ENCODE measurements around the gene TMEM131L. TPM values are rescaled to one million over a fixed set of nuclear protein-coding genes. Genes with fewer than 3 reads are reported as not detected.
"Not testable (repeated sequence)": the region's sequence is repeated elsewhere in the genome, so short reads cannot be mapped to it uniquely, and the experiment has no call there.

The TMEM131L gene
- polyA plus RNA-seq, 4 donors, result 0.22 to 9.1 (median 1.9) TPM

- H3K4me1 ChIP-seq (ENCODE audit: control insufficient read depth in 3 of 3, insufficient read depth in 2 of 3, low read depth in 1 of 3, low read length in 2 of 3), result peaks cover 0 to 6% (median 0%) of the 10 kb centered on the region in 3 donors
- peaks cover 0 to 15% of the 10 kb centered on the region in 2 donors for H3K9me3 ChIP-seq (ENCODE audit: control insufficient read depth in 2 of 2, insufficient read depth in 1 of 2, low read depth in 1 of 2, low read length in 1 of 2)
- 76 to 90% (median 89%) methylated on average over 1 of the region's 1 CpG for WGBS, 3 donors
- no peak overlapping the region for H3K27ac ChIP-seq (ENCODE audit: low read depth in 1 of 3, low read length in 2 of 3)
- FAIRE-seq (no peak), DNase-seq (no peak)
- no peaks in the 10 kb centered on the region for H3K27me3 ChIP-seq (ENCODE audit: control insufficient read depth in 3 of 3, insufficient read depth in 3 of 3, low read length in 3 of 3)
- H3K4me3 ChIP-seq (ENCODE audit: low read depth in 1 of 3, low read length in 3 of 3), result no peak overlapping the region
- no peaks in the 10 kb centered on the region for H3K36me3 ChIP-seq (ENCODE audit: control insufficient read depth in 3 of 3, insufficient read depth in 2 of 3, low read depth in 1 of 3, low read length in 3 of 3)
Observed at GRCh38 chr4:153663667-153664066, 197.5 kb downstream of the TMEM131L start.

GRCh38 chr4:153666505-153666904, 200.3 kb downstream of the TMEM131L start:
- H3K27me3 ChIP-seq (ENCODE audit: control insufficient read depth in 3 of 3, insufficient read depth in 3 of 3, low read length in 3 of 3); H3K27ac ChIP-seq (ENCODE audit: low read depth in 1 of 3, low read length in 2 of 3); H3K36me3 ChIP-seq (ENCODE audit: control insufficient read depth in 3 of 3, insufficient read depth in 2 of 3, low read depth in 1 of 3, low read length in 3 of 3); H3K4me3 ChIP-seq (ENCODE audit: low read depth in 1 of 3, low read length in 3 of 3); FAIRE-seq; DNase-seq; H3K4me1 ChIP-seq (ENCODE audit: control insufficient read depth in 3 of 3, insufficient read depth in 2 of 3, low read depth in 1 of 3, low read length in 2 of 3): not testable (repeated sequence)
- H3K9me3 ChIP-seq (ENCODE audit: control insufficient read depth in 2 of 2, insufficient read depth in 1 of 2, low read depth in 1 of 2, low read length in 1 of 2), result peaks cover 0 to 15% of the 10 kb centered on the region in 2 donors
- WGBS, 3 donors, result 0 to 31% (median 10%) methylated on average over 1 of the region's 1 CpG

- Histone ChIP-seq H3K27ac (ENCODE audit: low read depth in 1 of 3, low read length in 2 of 3) (no peak overlapping the region), H3K4me3 (ENCODE audit: low read depth in 1 of 3, low read length in 3 of 3) (no peak overlapping the region), H3K36me3 (ENCODE audit: control insufficient read depth in 3 of 3, insufficient read depth in 2 of 3, low read depth in 1 of 3, low read length in 3 of 3) (no peaks in the 10 kb centered on the region), H3K9me3 (ENCODE audit: control insufficient read depth in 2 of 2, insufficient read depth in 1 of 2, low read depth in 1 of 2, low read length in 1 of 2) (peaks cover 0 to 11% of the 10 kb centered on the region in 2 donors), H3K4me1 (ENCODE audit: control insufficient read depth in 3 of 3, insufficient read depth in 2 of 3, low read depth in 1 of 3, low read length in 2 of 3) (peaks cover 0 to 6% (median 0%) of the 10 kb centered on the region in 3 donors), H3K27me3 (ENCODE audit: control insufficient read depth in 3 of 3, insufficient read depth in 3 of 3, low read length in 3 of 3) (no peaks in the 10 kb centered on the region)
- WGBS, 3 donors, result 74 to 83% (median 80%) methylated on average over 2 of the region's 2 CpGs
- FAIRE-seq (no peak), DNase-seq (no peak)
Observed at GRCh38 chr4:153668647-153669046, 202.5 kb downstream of the TMEM131L start.

- peaks cover 0 to 6% (median 0%) of the 10 kb centered on the region in 3 donors for H3K4me1 ChIP-seq (ENCODE audit: control insufficient read depth in 3 of 3, insufficient read depth in 2 of 3, low read depth in 1 of 3, low read length in 2 of 3)
- no peak for DNase-seq
- H3K9me3 ChIP-seq (ENCODE audit: control insufficient read depth in 2 of 2, insufficient read depth in 1 of 2, low read depth in 1 of 2, low read length in 1 of 2), result peaks cover 0 to 11% of the 10 kb centered on the region in 2 donors
- no peak overlapping the region for H3K4me3 ChIP-seq (ENCODE audit: low read depth in 1 of 3, low read length in 3 of 3)
- no peak overlapping the region for H3K27ac ChIP-seq (ENCODE audit: low read depth in 1 of 3, low read length in 2 of 3)
- H3K36me3 ChIP-seq (ENCODE audit: control insufficient read depth in 3 of 3, insufficient read depth in 2 of 3, low read depth in 1 of 3, low read length in 3 of 3), result no peaks in the 10 kb centered on the region
- no peak for FAIRE-seq
- 50 to 83% (median 53%) methylated on average over 3 of the region's 3 CpGs for WGBS, 3 donors
- H3K27me3 ChIP-seq (ENCODE audit: control insufficient read depth in 3 of 3, insufficient read depth in 3 of 3, low read length in 3 of 3), result no peaks in the 10 kb centered on the region
Observed at GRCh38 chr4:153669838-153670237, 203.7 kb downstream of the TMEM131L start.

GRCh38 chr4:153676486-153676885, 210.3 kb downstream of the TMEM131L start:
- peaks cover 0 to 5% (median 2%) of the 10 kb centered on the region in 3 donors for H3K27me3 ChIP-seq (ENCODE audit: control insufficient read depth in 3 of 3, insufficient read depth in 3 of 3, low read length in 3 of 3)
- no peaks in the 10 kb centered on the region for H3K4me1 ChIP-seq (ENCODE audit: control insufficient read depth in 3 of 3, insufficient read depth in 2 of 3, low read depth in 1 of 3, low read length in 2 of 3)
- no peak overlapping the region for H3K27ac ChIP-seq (ENCODE audit: low read depth in 1 of 3, low read length in 2 of 3)
- FAIRE-seq (no peak), DNase-seq (no peak)
- peaks cover 0 to 16% of the 10 kb centered on the region in 2 donors for H3K9me3 ChIP-seq (ENCODE audit: control insufficient read depth in 2 of 2, insufficient read depth in 1 of 2, low read depth in 1 of 2, low read length in 1 of 2)
- WGBS, 3 donors, result 82 to 90% (median 86%) methylated on average over 5 of the region's 5 CpGs
- no peak overlapping the region for H3K4me3 ChIP-seq (ENCODE audit: low read depth in 1 of 3, low read length in 3 of 3)
- no peaks in the 10 kb centered on the region for H3K36me3 ChIP-seq (ENCODE audit: control insufficient read depth in 3 of 3, insufficient read depth in 2 of 3, low read depth in 1 of 3, low read length in 3 of 3)

GRCh38 chr4:153676984-153677383, 210.8 kb downstream of the TMEM131L start:
- peaks cover 0 to 16% of the 10 kb centered on the region in 2 donors for H3K9me3 ChIP-seq (ENCODE audit: control insufficient read depth in 2 of 2, insufficient read depth in 1 of 2, low read depth in 1 of 2, low read length in 1 of 2)
- H3K27ac ChIP-seq (ENCODE audit: low read depth in 1 of 3, low read length in 2 of 3), result no peak overlapping the region
- 57 to 86% (median 82%) methylated on average over 1 of the region's 1 CpG for WGBS, 3 donors
- peaks cover 0 to 5% (median 2%) of the 10 kb centered on the region in 3 donors for H3K27me3 ChIP-seq (ENCODE audit: control insufficient read depth in 3 of 3, insufficient read depth in 3 of 3, low read length in 3 of 3)
- no peak overlapping the region for H3K4me3 ChIP-seq (ENCODE audit: low read depth in 1 of 3, low read length in 3 of 3)
- FAIRE-seq (no peak), DNase-seq (no peak)
- H3K36me3 ChIP-seq (ENCODE audit: control insufficient read depth in 3 of 3, insufficient read depth in 2 of 3, low read depth in 1 of 3, low read length in 3 of 3), result no peaks in the 10 kb centered on the region
- H3K4me1 ChIP-seq (ENCODE audit: control insufficient read depth in 3 of 3, insufficient read depth in 2 of 3, low read depth in 1 of 3, low read length in 2 of 3), result no peaks in the 10 kb centered on the region

- peaks cover 0 to 9% (median 2%) of the 10 kb centered on the region in 3 donors for H3K27me3 ChIP-seq (ENCODE audit: control insufficient read depth in 3 of 3, insufficient read depth in 3 of 3, low read length in 3 of 3)
- H3K4me1 ChIP-seq (ENCODE audit: control insufficient read depth in 3 of 3, insufficient read depth in 2 of 3, low read depth in 1 of 3, low read length in 2 of 3), result peaks cover 0 to 5% (median 0%) of the 10 kb centered on the region in 3 donors
- FAIRE-seq, result no peak
Observed at GRCh38 chr4:153679486-153679885, 213.3 kb downstream of the TMEM131L start.

GRCh38 chr4:153683763-153684181, 217.6 kb downstream of the TMEM131L start:
- H3K9me3 ChIP-seq (ENCODE audit: control insufficient read depth in 2 of 2, insufficient read depth in 1 of 2, low read depth in 1 of 2, low read length in 1 of 2), result peaks cover 0 to 20% of the 10 kb centered on the region in 2 donors
- H3K4me1 ChIP-seq (ENCODE audit: control insufficient read depth in 3 of 3, insufficient read depth in 2 of 3, low read depth in 1 of 3, low read length in 2 of 3), result peaks cover 0 to 5% (median 0%) of the 10 kb centered on the region in 3 donors
- peak overlapping the region in 2 of 3 donors; percentile 68 to 71 for H3K4me3 ChIP-seq (ENCODE audit: low read depth in 1 of 3, low read length in 3 of 3)
- H3K27ac ChIP-seq (ENCODE audit: low read depth in 1 of 3, low read length in 2 of 3), result peak overlapping the region in 1 of 3 donors; percentile 42
- DNase-seq, result no peak
- peaks cover 0 to 9% (median 2%) of the 10 kb centered on the region in 3 donors for H3K27me3 ChIP-seq (ENCODE audit: control insufficient read depth in 3 of 3, insufficient read depth in 3 of 3, low read length in 3 of 3)
- FAIRE-seq, result no peak
- WGBS, 3 donors, result 9 to 13% (median 11%) methylated on average over 21 to 27 of the region's 27 CpGs
- H3K36me3 ChIP-seq (ENCODE audit: control insufficient read depth in 3 of 3, insufficient read depth in 2 of 3, low read depth in 1 of 3, low read length in 3 of 3), result peaks cover 0 to 7% (median 0%) of the 10 kb centered on the region in 3 donors

More at GRCh38 chr4:153679486-153679885, 213.3 kb downstream of the TMEM131L start:
- 57 to 75% (median 66%) methylated on average over 6 of the region's 6 CpGs for WGBS, 3 donors
- DNase-seq, result no peak
- Histone ChIP-seq H3K4me3 (ENCODE audit: low read depth in 1 of 3, low read length in 3 of 3) (no peak overlapping the region), H3K36me3 (ENCODE audit: control insufficient read depth in 3 of 3, insufficient read depth in 2 of 3, low read depth in 1 of 3, low read length in 3 of 3) (no peaks in the 10 kb centered on the region), H3K27ac (ENCODE audit: low read depth in 1 of 3, low read length in 2 of 3) (no peak overlapping the region), H3K9me3 (ENCODE audit: control insufficient read depth in 2 of 2, insufficient read depth in 1 of 2, low read depth in 1 of 2, low read length in 1 of 2) (peaks cover 0 to 16% of the 10 kb centered on the region in 2 donors)

All from small intestine (tissue), 7 donors.